Endothelial cell of umbilical vein (primary cell): ENCODE measurements around the gene ACTG1. TPM values are rescaled to one million over a fixed set of nuclear protein-coding genes. Genes with fewer than 3 reads are reported as not detected.
A peak's percentile ranks its signal among the peaks of the same experiment; 100 is the strongest.

ENCODE experiments used
- BruUV-seq: library from RNA; stranded (reverse); fragments of 400-500 nt; replicated peaks from 2 replicates; lab custom pipeline; 2021; lab: Mats Ljungman, UMichigan
- CTCF ChIA-PET: fragments of 300-600, 350-600 bp; sonication (Branson Sonifier 250); formaldehyde crosslinking; loops from one replicate; lab custom pipeline; 2021; ENCODE audit warnings: antibody characterized with exemption, inconsistent platforms; lab: Charles Lee
- POLR2A ChIA-PET: fragments of 300-600, 350-600 bp; sonication (Branson Sonifier 250); formaldehyde crosslinking; loops from one replicate; lab custom pipeline; 2021; ENCODE audit warnings: antibody characterized with exemption, inconsistent platforms; lab: Charles Lee
- DNase-seq: peaks from one replicate; pipeline ENCODE4 v3.0.0-alpha.2; 2011; ENCODE audit warnings: low read depth, low spot score
- FAIRE-seq: peaks from 2 replicates; lab custom pipeline; 2011; peaks lifted over from hg19 to GRCh38; lab: Jason Lieb, UNC
- H2AFZ ChIP-seq: 2 replicates; pipeline ENCODE4 v1.6.0; 2012; ENCODE audit warnings: low read depth, low read length, control low read depth, inconsistent platforms
- H3K27ac ChIP-seq: 2 replicates; pipeline ENCODE4 v1.5.1; 2011; ENCODE audit warnings: low read depth, mild to moderate bottlenecking, control low read depth, low read length, moderate library complexity; ENCODE audit not compliant: insufficient read depth
- H3K27me3 ChIP-seq, 2 experiments: 2 replicates each; pipeline versions ENCODE4 v1.6.0 to v1.6.1; 2011; ENCODE audit warnings: low read length in 2 of 2, mixed read lengths in 1 of 2; ENCODE audit not compliant: control insufficient read depth in 2 of 2, insufficient read depth in 2 of 2
- H3K36me3 ChIP-seq, 2 experiments: 2 replicates in 1 of 2; 3 replicates in 1 of 2; pipeline ENCODE4 v1.5.1; 2011; ENCODE audit warnings: low read length in 2 of 2, mild to moderate bottlenecking in 1 of 2, moderate library complexity in 1 of 2; ENCODE audit not compliant: control insufficient read depth in 2 of 2, insufficient read depth in 2 of 2; ENCODE audit errors: extremely low read depth in 1 of 2
- H3K4me1 ChIP-seq: 3 replicates; pipeline ENCODE4 v1.5.1; 2011; ENCODE audit warnings: mild to moderate bottlenecking, low read length; ENCODE audit not compliant: control insufficient read depth, insufficient read depth; ENCODE audit errors: extremely low read depth
- H3K4me2 ChIP-seq: 2 replicates; pipeline ENCODE4 v1.6.1; 2011; ENCODE audit warnings: low read length, control low read depth, mixed read lengths; ENCODE audit not compliant: insufficient read depth
- H3K4me3 ChIP-seq, 3 experiments: fragments of 200-600 bp in 1 of 3; sonication (generic), shearing (Covaris generic) in 1 of 3; replicated peaks in 1 of 3; 2 replicates each; pipeline ENCODE4 v1.5.1; 2011 to 2016; ENCODE audit warnings: control low read depth in 3 of 3, low read length in 3 of 3, mild to moderate bottlenecking in 2 of 3, inconsistent platforms in 1 of 3, low read depth in 1 of 3, moderate library complexity in 1 of 3; ENCODE audit not compliant: insufficient read depth in 1 of 3
- H3K79me2 ChIP-seq: 2 replicates; pipeline ENCODE4 v1.6.0; 2012; ENCODE audit warnings: low read length, inconsistent platforms; ENCODE audit not compliant: control insufficient read depth, insufficient read depth
- H3K9ac ChIP-seq: replicated peaks from 2 replicates; pipeline ENCODE3; 2011; ENCODE audit warnings: low read length, control low read depth; ENCODE audit not compliant: insufficient read depth; ENCODE audit errors: extremely low read depth
- H3K9me1 ChIP-seq: replicated peaks from 3 replicates; pipeline ENCODE4 v1.6.0; 2011; ENCODE audit warnings: mild to moderate bottlenecking, low read length; ENCODE audit not compliant: control insufficient read depth, insufficient read depth; ENCODE audit errors: extremely low read depth
- H3K9me3 ChIP-seq: replicated peaks from 2 replicates; pipeline ENCODE4 v1.5.1; 2012; ENCODE audit warnings: low read length, inconsistent platforms; ENCODE audit not compliant: control insufficient read depth, insufficient read depth
- H4K20me1 ChIP-seq: replicated peaks from 2 replicates; pipeline ENCODE3; 2011; ENCODE audit warnings: mild to moderate bottlenecking, low read length; ENCODE audit not compliant: control insufficient read depth, insufficient read depth; ENCODE audit errors: extremely low read depth
- EZH2 ChIP-seq: IDR thresholded peaks from 2 replicates; pipeline ENCODE4 v1.6.1; 2012; ENCODE audit warnings: borderline replicate concordance, low read depth, mild to moderate bottlenecking, moderate library complexity, low read length, inconsistent platforms; ENCODE audit not compliant: severe bottlenecking
- FOS ChIP-seq: IDR thresholded peaks from 2 replicates; pipeline ENCODE4 v1.6.1; 2011; ENCODE audit warnings: mild to moderate bottlenecking, low read length, moderate library complexity, borderline replicate concordance; ENCODE audit not compliant: insufficient read depth
- GATA2 ChIP-seq: IDR thresholded peaks from 2 replicates; pipeline ENCODE4 v1.7.0; 2011; ENCODE audit warnings: low read depth, mild to moderate bottlenecking, moderate library complexity, mixed read lengths, low read length; ENCODE audit not compliant: insufficient read length, insufficient read depth
- JUN ChIP-seq: IDR thresholded peaks from 2 replicates; pipeline ENCODE4 v1.6.1; 2011; ENCODE audit warnings: borderline replicate concordance, low read depth; ENCODE audit not compliant: insufficient read length, insufficient read depth
- MYC ChIP-seq: IDR thresholded peaks from one replicate; pipeline ENCODE4 v1.6.1; 2011; ENCODE audit warnings: mild to moderate bottlenecking, low read depth, low read length
- POLR2A ChIP-seq: IDR thresholded peaks from 2 replicates; pipeline ENCODE4 v1.6.1; 2012; ENCODE audit warnings: low read depth, mild to moderate bottlenecking, control low read depth, low read length
- POLR2AphosphoS5 ChIP-seq: IDR thresholded peaks from 2 replicates; pipeline ENCODE4 v1.6.1; 2012; ENCODE audit warnings: low read depth, mild to moderate bottlenecking, control low read depth, low read length, moderate library complexity; ENCODE audit not compliant: insufficient read depth
- dilution Hi-C: fragments of 300-500 bp; cut with MboI; formaldehyde crosslinking; loops from one replicate; pipeline ENCODE4 v1.15.0; 2019; ENCODE audit warnings: low sequenced_read_pairs; ENCODE audit not compliant: extremely low pct_ligation_motif_present
- intact Hi-C: fragments of 100-400 bp; cut with micrococcal nuclease; formaldehyde crosslinking; loops from one replicate; pipeline ENCODE4 v1.10.0; 2022
- polyA plus RNA-seq, 4 experiments: library from polyadenylated mRNA; depleted of rRNA in 3 of 4; stranded (reverse) in 3 of 4; unstranded in 1 of 4; fragments of >200 nt; gene quantifications; 2 replicates each; pipeline versions ENCODE4 v1.2.1 to v1.2.3, GENCODE V29; 2011 to 2012; ENCODE audit warnings: missing spikeins in 1 of 4
- total RNA-seq: library from RNA; stranded (reverse); gene quantifications from 2 replicates; pipeline ENCODE4 v1.2.3, GENCODE V29; 2021
- TF ChIP-seq, protein P1 (sequence below): IDR thresholded peaks from 2 replicates; pipeline ENCODE4 v1.6.1; 2011; ENCODE audit not compliant: insufficient read depth, insufficient read length
- TF ChIP-seq, protein P2 (sequence below), 2 donors: IDR thresholded peaks; 1 replicate in 1 of 2; 2 replicates in 1 of 2; pipeline ENCODE4 v1.5.1; 2011; ENCODE audit warnings: low read length in 2 of 2, mild to moderate bottlenecking in 2 of 2, moderate library complexity in 2 of 2, control low read depth in 1 of 2, inconsistent platforms in 1 of 2, low read depth in 1 of 2; ENCODE audit not compliant: insufficient read depth in 1 of 2; ENCODE audit errors: extremely low read depth in 1 of 2

The ACTG1 gene
- total and polyA plus RNA-seq, 2 donors (not counting 3 experiments of a cell fraction or from before 2014, with no cell fraction given): 6,127 to 10,663 TPM

DNA sequence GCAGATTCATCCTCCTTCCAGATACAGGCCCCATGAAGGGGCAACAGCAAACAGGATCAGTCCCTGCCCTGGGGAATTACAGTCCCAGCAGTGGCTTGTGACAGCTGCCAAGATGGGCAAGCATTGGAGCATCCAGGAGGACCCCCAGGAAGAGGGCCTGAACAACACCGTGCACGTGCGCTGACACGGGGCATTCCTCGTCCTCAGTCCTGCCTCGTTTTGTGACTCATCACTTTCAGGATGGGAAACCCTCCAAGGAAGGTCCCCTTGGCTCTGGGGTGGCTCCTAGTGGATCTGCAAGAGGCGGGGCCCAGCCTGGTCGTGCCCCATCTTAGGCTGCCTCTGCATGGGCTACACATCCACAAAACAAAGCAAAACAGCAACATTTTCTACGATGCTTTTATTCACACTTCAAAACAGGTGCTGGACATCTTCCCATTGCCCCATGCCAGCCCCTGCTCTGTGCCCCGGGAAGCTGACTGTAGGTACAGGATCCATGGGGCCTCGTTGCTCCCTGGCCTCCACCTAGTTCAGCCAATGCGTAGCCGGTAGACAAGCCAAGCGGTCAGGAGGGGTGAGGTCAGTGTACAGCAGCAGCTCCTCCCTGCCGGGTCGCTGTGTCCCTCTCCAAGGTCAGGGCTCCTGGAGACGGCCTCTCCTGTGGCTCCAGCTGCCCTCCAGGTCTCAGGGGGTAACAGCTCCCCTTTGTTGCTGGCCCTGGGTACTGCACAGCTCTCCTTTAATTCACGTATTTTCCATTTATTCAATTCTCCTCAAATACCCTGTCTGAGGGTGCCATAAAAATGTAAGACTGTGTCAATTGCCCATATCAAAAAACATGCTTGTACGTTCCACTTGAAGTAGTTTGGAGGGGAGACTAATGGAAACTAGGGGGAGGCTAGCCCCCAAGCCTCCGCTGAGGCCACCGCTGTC, 32.2 kb downstream of the ACTG1 start:
- FAIRE-seq: no peak
- no peak overlapping the region for H3K4me2 ChIP-seq
- CTCF ChIA-PET: interaction anchor here (6.8 kb wide), 1 partner anchor 225 kb away, joined by 117 read pairs; no protein-coding TSS in a partner anchor
- POLR2A ChIA-PET: no interaction called here
- peak overlapping the region; percentile 93 for H2AFZ ChIP-seq
- no peaks in the 10 kb centered on the region for H3K9me1 ChIP-seq
- no peaks in the 10 kb centered on the region for H3K36me3 ChIP-seq
- dilution Hi-C loops (no loop called here), intact Hi-C loops (loop anchor here (5.0 kb wide), 1 partner anchor 38 kb away; no protein-coding TSS in a partner anchor)
- no peak overlapping the region for H3K9ac ChIP-seq
- no peak for TF ChIP-seq EZH2
- TF ChIP-seq FOS: no peak
- TF ChIP-seq JUN: no peak
- TF ChIP-seq POLR2A: no peak
- no peak for TF ChIP-seq POLR2AphosphoS5
- TF ChIP-seq, protein P1, sequence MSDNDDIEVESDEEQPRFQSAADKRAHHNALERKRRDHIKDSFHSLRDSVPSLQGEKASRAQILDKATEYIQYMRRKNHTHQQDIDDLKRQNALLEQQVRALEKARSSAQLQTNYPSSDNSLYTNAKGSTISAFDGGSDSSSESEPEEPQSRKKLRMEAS: no peak
- TF ChIP-seq GATA2: no peak
- TF ChIP-seq MYC: no peak
- TF ChIP-seq, protein P2, sequence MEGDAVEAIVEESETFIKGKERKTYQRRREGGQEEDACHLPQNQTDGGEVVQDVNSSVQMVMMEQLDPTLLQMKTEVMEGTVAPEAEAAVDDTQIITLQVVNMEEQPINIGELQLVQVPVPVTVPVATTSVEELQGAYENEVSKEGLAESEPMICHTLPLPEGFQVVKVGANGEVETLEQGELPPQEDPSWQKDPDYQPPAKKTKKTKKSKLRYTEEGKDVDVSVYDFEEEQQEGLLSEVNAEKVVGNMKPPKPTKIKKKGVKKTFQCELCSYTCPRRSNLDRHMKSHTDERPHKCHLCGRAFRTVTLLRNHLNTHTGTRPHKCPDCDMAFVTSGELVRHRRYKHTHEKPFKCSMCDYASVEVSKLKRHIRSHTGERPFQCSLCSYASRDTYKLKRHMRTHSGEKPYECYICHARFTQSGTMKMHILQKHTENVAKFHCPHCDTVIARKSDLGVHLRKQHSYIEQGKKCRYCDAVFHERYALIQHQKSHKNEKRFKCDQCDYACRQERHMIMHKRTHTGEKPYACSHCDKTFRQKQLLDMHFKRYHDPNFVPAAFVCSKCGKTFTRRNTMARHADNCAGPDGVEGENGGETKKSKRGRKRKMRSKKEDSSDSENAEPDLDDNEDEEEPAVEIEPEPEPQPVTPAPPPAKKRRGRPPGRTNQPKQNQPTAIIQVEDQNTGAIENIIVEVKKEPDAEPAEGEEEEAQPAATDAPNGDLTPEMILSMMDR (IDR thresholded peaks at IDR 0.05; ENCODE audit: extremely low read depth in 1 of 2, insufficient read depth in 1 of 2, low read depth in 1 of 2, low read length in 2 of 2): no peak
- no peaks in the 10 kb centered on the region for H4K20me1 ChIP-seq
- H3K4me1 ChIP-seq: peaks cover 9% of the 10 kb centered on the region
- H3K27me3 ChIP-seq: peaks cover 0 to 1% of the 10 kb centered on the region in 2 experiments
- DNase-seq: no peak
- BruUV-seq: no TSS peak
- no peaks in the 10 kb centered on the region for H3K79me2 ChIP-seq
- no peak overlapping the region for H3K27ac ChIP-seq
- no peaks in the 10 kb centered on the region for H3K9me3 ChIP-seq
- H3K4me3 ChIP-seq: no peak overlapping the region
